Measurements from ENCODE around the gene TTLL11. TPM values are rescaled to one million over a fixed set of nuclear protein-coding genes. Genes with fewer than 3 reads are reported as not detected.

Gene TTLL11
- total RNA-seq, 1 donor from 2014 or later = 6.9 TPM

- Histone ChIP-seq H3K9ac (ENCODE audit: low read length) (no peak overlapping the region), H3K4me1 (ENCODE audit: insufficient read depth, low read length) (peaks cover 2% of the 10 kb centered on the region), H3K4me3 (ENCODE audit: insufficient read depth, low read depth, low read length) (no peak overlapping the region), H3K79me2 (ENCODE audit: insufficient read depth, low read length) (no peaks in the 10 kb centered on the region), H2AFZ (ENCODE audit: low read depth, low read length) (no peak overlapping the region), H3K27ac (ENCODE audit: low read depth, low read length) (no peak overlapping the region), H3K9me3 (ENCODE audit: insufficient read depth, low read depth, low read length) (no peaks in the 10 kb centered on the region), H3K4me2 (ENCODE audit: low read length) (no peak overlapping the region), H4K20me1 (ENCODE audit: insufficient read depth, low read length) (no peaks in the 10 kb centered on the region), H3K27me3 (ENCODE audit: insufficient read depth, low read length) (no peaks in the 10 kb centered on the region), H3K36me3 (ENCODE audit: insufficient read depth, low read length) (no peaks in the 10 kb centered on the region)
- Mint-ChIP-seq H3K9me3 (ENCODE audit: unreplicated experiment) (no peaks in the 10 kb centered on the region), H3K4me1 (ENCODE audit: low read depth, unreplicated experiment) (peaks cover 2% of the 10 kb centered on the region), H3K27ac (ENCODE audit: unreplicated experiment) (no peak overlapping the region), H3K4me3 (ENCODE audit: unreplicated experiment) (no peak overlapping the region), H3K27me3 (ENCODE audit: low read depth, unreplicated experiment) (peaks cover 13% of the 10 kb centered on the region), H3K36me3 (ENCODE audit: low read depth, unreplicated experiment) (no peaks in the 10 kb centered on the region)
- DNase-seq (ENCODE audit: low read depth) = no peak
- FAIRE-seq = no peak
- no peak for TF ChIP-seq EZH2 (IDR thresholded peaks at IDR 0.05; ENCODE audit: insufficient read depth, low read length)
Observed at GRCh38 chr9:121939643-121940042, 153.5 kb downstream of the TTLL11 start.

- no peaks in the 10 kb centered on the region for H4K20me1 ChIP-seq (ENCODE audit: insufficient read depth, low read length)
- H3K4me1 ChIP-seq (ENCODE audit: insufficient read depth, low read length) = no peaks in the 10 kb centered on the region
- no peak overlapping the region for H3K4me3 ChIP-seq (ENCODE audit: insufficient read depth, low read depth, low read length)
- DNase-seq (ENCODE audit: low read depth) (no peak), FAIRE-seq (no peak)
- no peaks in the 10 kb centered on the region for H3K9me3 ChIP-seq (ENCODE audit: insufficient read depth, low read depth, low read length)
- no peak overlapping the region for H3K27ac ChIP-seq (ENCODE audit: low read depth, low read length)
- Mint-ChIP-seq H3K36me3 (ENCODE audit: low read depth, unreplicated experiment) (no peaks in the 10 kb centered on the region), H3K27me3 (ENCODE audit: low read depth, unreplicated experiment) (peaks cover 13% of the 10 kb centered on the region), H3K27ac (ENCODE audit: unreplicated experiment) (no peak overlapping the region), H3K9me3 (ENCODE audit: unreplicated experiment) (no peaks in the 10 kb centered on the region), H3K4me1 (ENCODE audit: low read depth, unreplicated experiment) (no peaks in the 10 kb centered on the region), H3K4me3 (ENCODE audit: unreplicated experiment) (no peak overlapping the region)
- H3K4me2 ChIP-seq (ENCODE audit: low read length) = no peak overlapping the region
- H3K9ac ChIP-seq (ENCODE audit: low read length) = no peak overlapping the region
- H2AFZ ChIP-seq (ENCODE audit: low read depth, low read length) = no peak overlapping the region
- no peaks in the 10 kb centered on the region for H3K36me3 ChIP-seq (ENCODE audit: insufficient read depth, low read length)
- H3K79me2 ChIP-seq (ENCODE audit: insufficient read depth, low read length) = no peaks in the 10 kb centered on the region
- no peaks in the 10 kb centered on the region for H3K27me3 ChIP-seq (ENCODE audit: insufficient read depth, low read length)
- TF ChIP-seq CTCF (IDR thresholded peaks at IDR 0.05; ENCODE audit: insufficient read depth, low read depth, low read length) = no peak
- TF ChIP-seq EZH2 (IDR thresholded peaks at IDR 0.05; ENCODE audit: insufficient read depth, low read length) = no peak
Observed at GRCh38 chr9:121938621-121939020, 154.5 kb downstream of the TTLL11 start.

- TF ChIP-seq EZH2 (IDR thresholded peaks at IDR 0.05; ENCODE audit: insufficient read depth, low read length) (no peak), CTCF (IDR thresholded peaks at IDR 0.05; ENCODE audit: insufficient read depth, low read depth, low read length) (no peak)
- H4K20me1 ChIP-seq (ENCODE audit: insufficient read depth, low read length) = no peaks in the 10 kb centered on the region
- no peak overlapping the region for H3K27ac Mint-ChIP-seq (ENCODE audit: unreplicated experiment)
- no peaks in the 10 kb centered on the region for H3K9me3 ChIP-seq (ENCODE audit: insufficient read depth, low read depth, low read length)
- H3K4me1 Mint-ChIP-seq (ENCODE audit: low read depth, unreplicated experiment) = no peaks in the 10 kb centered on the region
- H3K9ac ChIP-seq (ENCODE audit: low read length) = no peak overlapping the region
- H3K27me3 Mint-ChIP-seq (ENCODE audit: low read depth, unreplicated experiment) = peaks cover 22% of the 10 kb centered on the region
- H3K36me3 Mint-ChIP-seq (ENCODE audit: low read depth, unreplicated experiment) = no peaks in the 10 kb centered on the region
- no peaks in the 10 kb centered on the region for H3K4me1 ChIP-seq (ENCODE audit: insufficient read depth, low read length)
- DNase-seq (ENCODE audit: low read depth) (no peak), FAIRE-seq (no peak)
- H3K4me3 ChIP-seq (ENCODE audit: insufficient read depth, low read depth, low read length) = no peak overlapping the region
- H3K27me3 ChIP-seq (ENCODE audit: insufficient read depth, low read length) = no peaks in the 10 kb centered on the region
- no peak overlapping the region for H3K4me3 Mint-ChIP-seq (ENCODE audit: unreplicated experiment)
- no peaks in the 10 kb centered on the region for H3K9me3 Mint-ChIP-seq (ENCODE audit: unreplicated experiment)
- no peaks in the 10 kb centered on the region for H3K36me3 ChIP-seq (ENCODE audit: insufficient read depth, low read length)
- H3K4me2 ChIP-seq (ENCODE audit: low read length) = no peak overlapping the region
- H3K27ac ChIP-seq (ENCODE audit: low read depth, low read length) = no peak overlapping the region
- H3K79me2 ChIP-seq (ENCODE audit: insufficient read depth, low read length) = no peaks in the 10 kb centered on the region
- H2AFZ ChIP-seq (ENCODE audit: low read depth, low read length) = no peak overlapping the region
Observed at GRCh38 chr9:121937240-121937639, 155.9 kb downstream of the TTLL11 start.
